Retinal pigment epithelial cell (primary cell): ENCODE data around the gene AGAP1.

ENCODE experiments used
- DNase-seq: peaks from one replicate; pipeline ENCODE4 v3.0.0-alpha.2; 2010; ENCODE audit warnings: low read depth
- H3K4me3 ChIP-seq: 2 replicates; pipeline ENCODE4 v1.5.1; 2011; ENCODE audit warnings: mild to moderate bottlenecking, low read length, control low read depth, moderate library complexity
- CTCF ChIP-seq: conservative IDR thresholded peaks from 2 replicates; pipeline ENCODE4 v1.5.1; 2011; ENCODE audit warnings: low read depth, low read length, control low read depth, inconsistent platforms

AGAP1 gene

GRCh38 chr2:235716875-235717496, 223.1 kb downstream of the AGAP1 start:
- no peak for TF ChIP-seq CTCF
- H3K4me3 ChIP-seq = no peak overlapping the region
- DNase-seq = no peak

GRCh38 chr2:235719146-235719942, 225.5 kb downstream of the AGAP1 start:
- H3K4me3 ChIP-seq = no peak overlapping the region
- no peak for DNase-seq
- TF ChIP-seq CTCF = no peak

GRCh38 chr2:235721625-235722024, 227.8 kb downstream of the AGAP1 start:
- DNase-seq = no peak
- no peak for TF ChIP-seq CTCF
- no peak overlapping the region for H3K4me3 ChIP-seq

GRCh38 chr2:235722869-235723268, 229.0 kb downstream of the AGAP1 start:
- DNase-seq = no peak
- H3K4me3 ChIP-seq = no peak overlapping the region
- TF ChIP-seq CTCF = no peak

GRCh38 chr2:235723371-235723770, 229.5 kb downstream of the AGAP1 start:
- DNase-seq = no peak
- no peak for TF ChIP-seq CTCF
- no peak overlapping the region for H3K4me3 ChIP-seq

- TF ChIP-seq CTCF = no peak
- no peak for DNase-seq
- no peak overlapping the region for H3K4me3 ChIP-seq
Measured at GRCh38 chr2:235723811-235724465, 230.1 kb downstream of the AGAP1 start.
